GM23338 (cell line): ENCODE measurements around the gene TMPRSS9. TPM values are rescaled to one million over a fixed set of nuclear protein-coding genes. Genes with fewer than 3 reads are reported as not detected.

Experiments
- ATAC-seq: fragments of 200-7000 bp; cut with Tn5 transposase; 3 replicates; pipeline ENCODE4 v1.9.1; 2020
- DNase-seq: peaks from one replicate; pipeline ENCODE4 v3.0.0-alpha.2; 2015; ENCODE audit warnings: low spot score
- H2AFZ ChIP-seq: fragments of 200-600 bp; sonication (generic); 2 replicates; pipeline ENCODE4 v1.8.0; 2016; ENCODE audit warnings: antibody characterized with exemption, mild to moderate bottlenecking, moderate library complexity
- H3F3A ChIP-seq: fragments of 200-600 bp; sonication (generic); replicated peaks from 2 replicates; pipeline ENCODE4 v1.8.0; 2017; ENCODE audit warnings: antibody characterized with exemption, mixed run types, low read depth
- H3K27ac ChIP-seq: fragments of 200-600 bp; sonication (generic); 2 replicates; pipeline ENCODE4 v1.6.1; 2016; ENCODE audit warnings: low read depth
- H3K27me3 ChIP-seq: fragments of 200-600 bp; sonication (generic); 2 replicates; pipeline ENCODE4 v1.8.0; 2016; ENCODE audit warnings: mild to moderate bottlenecking, mixed run types, moderate library complexity; ENCODE audit not compliant: insufficient read depth
- H3K36me3 ChIP-seq: fragments of 200-600 bp; sonication (generic); 2 replicates; pipeline ENCODE4 v1.8.0; 2016; ENCODE audit warnings: mild to moderate bottlenecking; ENCODE audit not compliant: insufficient read depth
- H3K4me1 ChIP-seq: fragments of 200-600 bp; sonication (generic); 2 replicates; pipeline ENCODE4 v1.8.0; 2016; ENCODE audit warnings: mild to moderate bottlenecking, moderate library complexity; ENCODE audit not compliant: insufficient read depth
- H3K4me2 ChIP-seq: fragments of 200-600 bp; sonication (generic); 2 replicates; pipeline ENCODE4 v1.7.1; 2017; ENCODE audit warnings: mixed run types
- H3K4me3 ChIP-seq: fragments of 200-600 bp; sonication (generic); 2 replicates; pipeline ENCODE4 v1.6.1; 2016; ENCODE audit warnings: mixed run types
- H3K79me2 ChIP-seq: fragments of 200-600 bp; sonication (generic); replicated peaks from 2 replicates; pipeline ENCODE4 v1.8.0; 2017; ENCODE audit warnings: mild to moderate bottlenecking; ENCODE audit not compliant: insufficient read depth
- H3K9me2 ChIP-seq: fragments of 200-600 bp; sonication (generic); 2 replicates; pipeline ENCODE4 v1.8.0; 2017; ENCODE audit not compliant: insufficient read depth
- H4K20me1 ChIP-seq: fragments of 200-600 bp; sonication (generic); replicated peaks from 2 replicates; pipeline ENCODE4 v1.8.0; 2017; ENCODE audit warnings: mild to moderate bottlenecking; ENCODE audit not compliant: insufficient read depth
- H3K27ac Mint-ChIP-seq: 2 replicates; pipeline ENCODE4 v1.8.0; 2020; ENCODE audit warnings: inconsistent platforms, mild to moderate bottlenecking, moderate library complexity, mixed read lengths
- H3K27me3 Mint-ChIP-seq: 3 replicates; pipeline ENCODE4 v1.8.0; 2022; ENCODE audit warnings: low read depth, mild to moderate bottlenecking, moderate library complexity, mixed read lengths, inconsistent platforms; ENCODE audit not compliant: insufficient read depth, poor library complexity
- H3K36me3 Mint-ChIP-seq: 3 replicates; pipeline ENCODE4 v1.8.0; 2021; ENCODE audit warnings: low read depth, mild to moderate bottlenecking, inconsistent platforms, moderate library complexity, mixed read lengths
- H3K4me1 Mint-ChIP-seq: 3 replicates; pipeline ENCODE4 v1.8.0; 2020; ENCODE audit warnings: mild to moderate bottlenecking, inconsistent platforms, mixed read lengths
- H3K4me3 Mint-ChIP-seq: 3 replicates; pipeline ENCODE4 v1.8.0; 2021; ENCODE audit warnings: moderate library complexity, mild to moderate bottlenecking, inconsistent platforms, mixed read lengths
- H3K9me3 Mint-ChIP-seq: 3 replicates; pipeline ENCODE4 v1.8.0; 2020; ENCODE audit warnings: moderate library complexity, mild to moderate bottlenecking, inconsistent platforms, mixed read lengths
- EZH2 ChIP-seq: fragments of 200-600 bp; sonication (generic); IDR thresholded peaks from one replicate; pipeline ENCODE4 v1.8.0; 2017; ENCODE audit warnings: antibody characterized with exemption, mild to moderate bottlenecking, low read depth; ENCODE audit not compliant: unreplicated experiment
- NANOG ChIP-seq: IDR thresholded peaks from 2 replicates; pipeline ENCODE4 v1.6.1; 2016; ENCODE audit warnings: antibody characterized with exemption, borderline replicate concordance
- POLR2AphosphoS5 ChIP-seq: IDR thresholded peaks from 2 replicates; pipeline ENCODE4 v1.6.1; 2016; ENCODE audit warnings: antibody characterized with exemption, low read depth
- STAT1 ChIP-seq: IDR thresholded peaks from one replicate; pipeline ENCODE4 v1.6.1; 2016; ENCODE audit warnings: antibody characterized with exemption; ENCODE audit not compliant: unreplicated experiment
- ZNF114 ChIP-seq: fragments of 250-450 bp; sonication (Bioruptor Pico); IDR thresholded peaks from 2 replicates; pipeline ENCODE4 v1.5.0; 2020; ENCODE audit warnings: mild to moderate bottlenecking, moderate library complexity
- ZNF331 ChIP-seq: fragments of 250-450 bp; sonication (Bioruptor Pico); IDR thresholded peaks from 2 replicates; pipeline ENCODE4 v1.5.0; 2020; ENCODE audit warnings: low read depth, mild to moderate bottlenecking, moderate library complexity
- polyA plus RNA-seq: library from polyadenylated mRNA; unstranded; fragments of >200 nt; fragmentation: Nextera tagmentation; extraction: Ambion mirVana; gene quantifications from 2 replicates; pipeline ENCODE4 v1.2.1, GENCODE V29; 2016
- total RNA-seq: library from RNA; depleted of rRNA; stranded (reverse); fragments of >200 nt; shearing (Covaris generic); gene quantifications from 2 replicates; pipeline ENCODE4 v1.2.3, GENCODE V29; 2014
- TF ChIP-seq, protein P1 (sequence below), 2 experiments: fragments of 200-600 bp in 1 of 2; sonication (generic) in 1 of 2; conservative IDR thresholded peaks; 2 replicates each; pipeline versions ENCODE4 v1.5.1 to v1.6.1; 2016 to 2017; ENCODE audit warnings: antibody characterized with exemption in 2 of 2, low read depth in 2 of 2, mild to moderate bottlenecking in 2 of 2, moderate library complexity in 1 of 2
- TF ChIP-seq, protein P2 (sequence below): IDR thresholded peaks from one replicate; pipeline ENCODE4 v1.6.1; 2018; ENCODE audit warnings: antibody characterized with exemption; ENCODE audit not compliant: unreplicated experiment
- TF ChIP-seq, protein P3 (sequence below): IDR thresholded peaks from 2 replicates; pipeline ENCODE4 v1.6.1; 2016; ENCODE audit warnings: antibody characterized with exemption

The TMPRSS9 gene
- total and polyA plus RNA-seq, 2 experiments from 2014 or later = 0.05 to 0.28 TPM

- TF ChIP-seq POLR2AphosphoS5 = no peak
- TF ChIP-seq ZNF114 = no peak
- TF ChIP-seq, protein P1, sequence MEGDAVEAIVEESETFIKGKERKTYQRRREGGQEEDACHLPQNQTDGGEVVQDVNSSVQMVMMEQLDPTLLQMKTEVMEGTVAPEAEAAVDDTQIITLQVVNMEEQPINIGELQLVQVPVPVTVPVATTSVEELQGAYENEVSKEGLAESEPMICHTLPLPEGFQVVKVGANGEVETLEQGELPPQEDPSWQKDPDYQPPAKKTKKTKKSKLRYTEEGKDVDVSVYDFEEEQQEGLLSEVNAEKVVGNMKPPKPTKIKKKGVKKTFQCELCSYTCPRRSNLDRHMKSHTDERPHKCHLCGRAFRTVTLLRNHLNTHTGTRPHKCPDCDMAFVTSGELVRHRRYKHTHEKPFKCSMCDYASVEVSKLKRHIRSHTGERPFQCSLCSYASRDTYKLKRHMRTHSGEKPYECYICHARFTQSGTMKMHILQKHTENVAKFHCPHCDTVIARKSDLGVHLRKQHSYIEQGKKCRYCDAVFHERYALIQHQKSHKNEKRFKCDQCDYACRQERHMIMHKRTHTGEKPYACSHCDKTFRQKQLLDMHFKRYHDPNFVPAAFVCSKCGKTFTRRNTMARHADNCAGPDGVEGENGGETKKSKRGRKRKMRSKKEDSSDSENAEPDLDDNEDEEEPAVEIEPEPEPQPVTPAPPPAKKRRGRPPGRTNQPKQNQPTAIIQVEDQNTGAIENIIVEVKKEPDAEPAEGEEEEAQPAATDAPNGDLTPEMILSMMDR (conservative IDR thresholded peaks at IDR 0.05; ENCODE audit: low read depth in 2 of 2) = no peak
- TF ChIP-seq EZH2 = no peak
- TF ChIP-seq ZNF331 = no peak
- TF ChIP-seq STAT1 = no peak
- TF ChIP-seq, protein P2, sequence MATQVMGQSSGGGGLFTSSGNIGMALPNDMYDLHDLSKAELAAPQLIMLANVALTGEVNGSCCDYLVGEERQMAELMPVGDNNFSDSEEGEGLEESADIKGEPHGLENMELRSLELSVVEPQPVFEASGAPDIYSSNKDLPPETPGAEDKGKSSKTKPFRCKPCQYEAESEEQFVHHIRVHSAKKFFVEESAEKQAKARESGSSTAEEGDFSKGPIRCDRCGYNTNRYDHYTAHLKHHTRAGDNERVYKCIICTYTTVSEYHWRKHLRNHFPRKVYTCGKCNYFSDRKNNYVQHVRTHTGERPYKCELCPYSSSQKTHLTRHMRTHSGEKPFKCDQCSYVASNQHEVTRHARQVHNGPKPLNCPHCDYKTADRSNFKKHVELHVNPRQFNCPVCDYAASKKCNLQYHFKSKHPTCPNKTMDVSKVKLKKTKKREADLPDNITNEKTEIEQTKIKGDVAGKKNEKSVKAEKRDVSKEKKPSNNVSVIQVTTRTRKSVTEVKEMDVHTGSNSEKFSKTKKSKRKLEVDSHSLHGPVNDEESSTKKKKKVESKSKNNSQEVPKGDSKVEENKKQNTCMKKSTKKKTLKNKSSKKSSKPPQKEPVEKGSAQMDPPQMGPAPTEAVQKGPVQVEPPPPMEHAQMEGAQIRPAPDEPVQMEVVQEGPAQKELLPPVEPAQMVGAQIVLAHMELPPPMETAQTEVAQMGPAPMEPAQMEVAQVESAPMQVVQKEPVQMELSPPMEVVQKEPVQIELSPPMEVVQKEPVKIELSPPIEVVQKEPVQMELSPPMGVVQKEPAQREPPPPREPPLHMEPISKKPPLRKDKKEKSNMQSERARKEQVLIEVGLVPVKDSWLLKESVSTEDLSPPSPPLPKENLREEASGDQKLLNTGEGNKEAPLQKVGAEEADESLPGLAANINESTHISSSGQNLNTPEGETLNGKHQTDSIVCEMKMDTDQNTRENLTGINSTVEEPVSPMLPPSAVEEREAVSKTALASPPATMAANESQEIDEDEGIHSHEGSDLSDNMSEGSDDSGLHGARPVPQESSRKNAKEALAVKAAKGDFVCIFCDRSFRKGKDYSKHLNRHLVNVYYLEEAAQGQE = no peak
- TF ChIP-seq NANOG = no peak
Measured at GRCh38 chr19:2362046-2362969, 2.2 kb downstream of the TMPRSS9 start (continued).

DNA sequence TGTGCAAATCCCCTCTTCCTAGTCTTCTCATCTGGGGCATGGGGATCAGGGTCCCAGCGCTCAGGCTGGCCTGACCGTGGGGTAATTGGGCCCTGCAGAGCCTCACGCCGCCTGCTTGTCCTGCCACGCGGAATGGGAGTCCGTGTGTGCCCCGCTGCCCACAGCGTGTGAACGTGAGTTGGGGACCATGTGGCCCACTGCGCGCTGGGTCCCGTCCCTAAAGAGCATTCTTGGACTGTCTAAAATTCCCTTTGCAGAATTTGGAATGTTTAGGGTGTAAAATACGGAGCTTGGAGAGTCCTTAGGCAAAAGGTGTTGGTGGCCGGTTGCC is 2.9 kb downstream of the TMPRSS9 start:
- Mint-ChIP-seq H3K9me3 (no peaks in the 10 kb centered on the region; the same call in 2 of the 3 replicates), H3K4me1 (peaks cover 5% of the 10 kb centered on the region), H3K27ac (no peak overlapping the region), H3K36me3 (no peaks in the 10 kb centered on the region), H3K4me3 (no peak overlapping the region), H3K27me3 (peaks cover 11% of the 10 kb centered on the region)
- no peaks in the 10 kb centered on the region for H3K79me2 ChIP-seq
- TF ChIP-seq, protein P3, sequence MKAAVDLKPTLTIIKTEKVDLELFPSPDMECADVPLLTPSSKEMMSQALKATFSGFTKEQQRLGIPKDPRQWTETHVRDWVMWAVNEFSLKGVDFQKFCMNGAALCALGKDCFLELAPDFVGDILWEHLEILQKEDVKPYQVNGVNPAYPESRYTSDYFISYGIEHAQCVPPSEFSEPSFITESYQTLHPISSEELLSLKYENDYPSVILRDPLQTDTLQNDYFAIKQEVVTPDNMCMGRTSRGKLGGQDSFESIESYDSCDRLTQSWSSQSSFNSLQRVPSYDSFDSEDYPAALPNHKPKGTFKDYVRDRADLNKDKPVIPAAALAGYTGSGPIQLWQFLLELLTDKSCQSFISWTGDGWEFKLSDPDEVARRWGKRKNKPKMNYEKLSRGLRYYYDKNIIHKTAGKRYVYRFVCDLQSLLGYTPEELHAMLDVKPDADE = no peak
- no peak overlapping the region for H3K4me2 ChIP-seq
- H4K20me1 ChIP-seq = no peaks in the 10 kb centered on the region
- H3K27me3 ChIP-seq = no peaks in the 10 kb centered on the region
- peaks cover 4% of the 10 kb centered on the region; the same call in 1 of the 2 replicates for H3F3A ChIP-seq
- ATAC-seq (no peak), DNase-seq (no peak)
- no peaks in the 10 kb centered on the region; the same call in 1 of the 2 replicates for H3K4me1 ChIP-seq
- H3K27ac ChIP-seq = no peak overlapping the region
- peak overlapping the region; percentile 47; the same call in 1 of the 2 replicates for H2AFZ ChIP-seq
- H3K4me3 ChIP-seq = no peak overlapping the region
- H3K9me2 ChIP-seq = no peaks in the 10 kb centered on the region
- no peaks in the 10 kb centered on the region for H3K36me3 ChIP-seq
